ENCODE measurements around the gene ECE1. TPM values are rescaled to one million over a fixed set of nuclear protein-coding genes. Genes with fewer than 3 reads are reported as not detected.

ECE1 gene
- total and polyA plus RNA-seq, 9 of the 15 experiments (the other 6 are each of a cell fraction or from before 2014, with no cell fraction given), result 0.56 to 34.8 (median 11.0) TPM

DNA sequence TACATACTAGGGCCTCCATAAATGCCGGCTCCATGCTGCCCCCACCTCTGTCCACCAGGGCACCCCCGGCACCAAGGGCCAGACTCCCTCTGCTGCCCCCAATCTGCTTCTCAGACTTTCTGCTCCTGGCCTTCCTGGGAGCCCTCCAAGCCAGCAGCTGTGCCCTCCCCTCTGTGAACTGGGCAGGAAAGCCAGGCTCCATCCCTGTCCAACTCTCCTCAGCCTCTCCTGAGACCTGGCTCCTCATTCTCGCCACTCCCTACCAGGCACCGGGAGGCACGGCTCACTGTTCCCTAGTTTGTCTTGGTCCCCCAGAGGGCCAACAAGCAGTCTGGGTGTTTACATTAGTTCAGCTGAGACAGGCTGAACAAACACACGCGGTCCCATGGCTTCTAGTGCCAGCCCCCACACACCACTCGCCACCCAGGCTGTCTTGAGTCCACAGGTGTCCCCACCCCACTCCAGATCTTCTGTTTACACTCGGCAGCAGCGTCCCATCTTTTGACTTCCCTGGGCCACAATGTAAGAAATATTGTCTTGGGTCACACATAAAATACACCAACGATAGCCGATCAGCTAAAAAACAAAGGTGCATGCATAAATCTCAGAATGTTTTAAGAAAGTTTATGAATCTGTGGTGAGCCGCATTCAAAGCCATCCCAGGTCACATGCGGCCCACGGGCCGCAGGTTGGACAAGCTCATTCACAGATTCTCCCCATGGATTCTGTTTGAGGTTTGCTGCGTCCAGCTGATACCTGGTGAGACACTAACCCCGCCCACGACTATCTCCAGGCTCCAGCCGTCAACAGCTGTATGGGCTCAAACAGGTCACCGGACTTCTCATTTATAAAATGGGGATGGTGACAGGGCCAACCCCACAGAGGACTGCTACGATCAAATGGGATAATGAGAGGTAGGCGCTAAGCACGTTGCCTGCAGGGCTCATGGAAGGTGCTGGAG lies 29.5 kb upstream of the ECE1 start (continued):
- TF ChIP-seq, protein P1, sequence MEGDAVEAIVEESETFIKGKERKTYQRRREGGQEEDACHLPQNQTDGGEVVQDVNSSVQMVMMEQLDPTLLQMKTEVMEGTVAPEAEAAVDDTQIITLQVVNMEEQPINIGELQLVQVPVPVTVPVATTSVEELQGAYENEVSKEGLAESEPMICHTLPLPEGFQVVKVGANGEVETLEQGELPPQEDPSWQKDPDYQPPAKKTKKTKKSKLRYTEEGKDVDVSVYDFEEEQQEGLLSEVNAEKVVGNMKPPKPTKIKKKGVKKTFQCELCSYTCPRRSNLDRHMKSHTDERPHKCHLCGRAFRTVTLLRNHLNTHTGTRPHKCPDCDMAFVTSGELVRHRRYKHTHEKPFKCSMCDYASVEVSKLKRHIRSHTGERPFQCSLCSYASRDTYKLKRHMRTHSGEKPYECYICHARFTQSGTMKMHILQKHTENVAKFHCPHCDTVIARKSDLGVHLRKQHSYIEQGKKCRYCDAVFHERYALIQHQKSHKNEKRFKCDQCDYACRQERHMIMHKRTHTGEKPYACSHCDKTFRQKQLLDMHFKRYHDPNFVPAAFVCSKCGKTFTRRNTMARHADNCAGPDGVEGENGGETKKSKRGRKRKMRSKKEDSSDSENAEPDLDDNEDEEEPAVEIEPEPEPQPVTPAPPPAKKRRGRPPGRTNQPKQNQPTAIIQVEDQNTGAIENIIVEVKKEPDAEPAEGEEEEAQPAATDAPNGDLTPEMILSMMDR (IDR thresholded peaks at IDR 0.05 in 2 of 3, conservative IDR thresholded peaks at IDR 0.05 in 1 of 3; ENCODE audit: insufficient read depth in 2 of 3, low read depth in 1 of 3, low read length in 3 of 3), result peak in 2 of 3 experiments; percentile 9 to 22; a peak in 2 of 6 replicates
- no peak for TF ChIP-seq ARHGAP35 (IDR thresholded peaks at IDR 0.05; ENCODE audit: partially characterized antibody)
- TF ChIP-seq, protein P2, sequence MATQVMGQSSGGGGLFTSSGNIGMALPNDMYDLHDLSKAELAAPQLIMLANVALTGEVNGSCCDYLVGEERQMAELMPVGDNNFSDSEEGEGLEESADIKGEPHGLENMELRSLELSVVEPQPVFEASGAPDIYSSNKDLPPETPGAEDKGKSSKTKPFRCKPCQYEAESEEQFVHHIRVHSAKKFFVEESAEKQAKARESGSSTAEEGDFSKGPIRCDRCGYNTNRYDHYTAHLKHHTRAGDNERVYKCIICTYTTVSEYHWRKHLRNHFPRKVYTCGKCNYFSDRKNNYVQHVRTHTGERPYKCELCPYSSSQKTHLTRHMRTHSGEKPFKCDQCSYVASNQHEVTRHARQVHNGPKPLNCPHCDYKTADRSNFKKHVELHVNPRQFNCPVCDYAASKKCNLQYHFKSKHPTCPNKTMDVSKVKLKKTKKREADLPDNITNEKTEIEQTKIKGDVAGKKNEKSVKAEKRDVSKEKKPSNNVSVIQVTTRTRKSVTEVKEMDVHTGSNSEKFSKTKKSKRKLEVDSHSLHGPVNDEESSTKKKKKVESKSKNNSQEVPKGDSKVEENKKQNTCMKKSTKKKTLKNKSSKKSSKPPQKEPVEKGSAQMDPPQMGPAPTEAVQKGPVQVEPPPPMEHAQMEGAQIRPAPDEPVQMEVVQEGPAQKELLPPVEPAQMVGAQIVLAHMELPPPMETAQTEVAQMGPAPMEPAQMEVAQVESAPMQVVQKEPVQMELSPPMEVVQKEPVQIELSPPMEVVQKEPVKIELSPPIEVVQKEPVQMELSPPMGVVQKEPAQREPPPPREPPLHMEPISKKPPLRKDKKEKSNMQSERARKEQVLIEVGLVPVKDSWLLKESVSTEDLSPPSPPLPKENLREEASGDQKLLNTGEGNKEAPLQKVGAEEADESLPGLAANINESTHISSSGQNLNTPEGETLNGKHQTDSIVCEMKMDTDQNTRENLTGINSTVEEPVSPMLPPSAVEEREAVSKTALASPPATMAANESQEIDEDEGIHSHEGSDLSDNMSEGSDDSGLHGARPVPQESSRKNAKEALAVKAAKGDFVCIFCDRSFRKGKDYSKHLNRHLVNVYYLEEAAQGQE (IDR thresholded peaks at IDR 0.05; ENCODE audit: borderline replicate concordance), result 0 out of 2 replicates have a peak, but pooled peaks have one; percentile 28
- TF ChIP-seq, protein P2 (CRISPR knock-in tag; IDR thresholded peaks at IDR 0.05; ENCODE audit: low read depth), result no peak
- peak; percentile 99 for TF ChIP-seq HDAC2 (IDR thresholded peaks at IDR 0.05)
- peak; percentile 91 for TF ChIP-seq ZEB2 (IDR thresholded peaks at IDR 0.05)
- TF ChIP-seq MTF1 (CRISPR knock-in tag; IDR thresholded peaks at IDR 0.05; ENCODE audit: borderline replicate concordance), result no peak
- TF ChIP-seq, protein P3, sequence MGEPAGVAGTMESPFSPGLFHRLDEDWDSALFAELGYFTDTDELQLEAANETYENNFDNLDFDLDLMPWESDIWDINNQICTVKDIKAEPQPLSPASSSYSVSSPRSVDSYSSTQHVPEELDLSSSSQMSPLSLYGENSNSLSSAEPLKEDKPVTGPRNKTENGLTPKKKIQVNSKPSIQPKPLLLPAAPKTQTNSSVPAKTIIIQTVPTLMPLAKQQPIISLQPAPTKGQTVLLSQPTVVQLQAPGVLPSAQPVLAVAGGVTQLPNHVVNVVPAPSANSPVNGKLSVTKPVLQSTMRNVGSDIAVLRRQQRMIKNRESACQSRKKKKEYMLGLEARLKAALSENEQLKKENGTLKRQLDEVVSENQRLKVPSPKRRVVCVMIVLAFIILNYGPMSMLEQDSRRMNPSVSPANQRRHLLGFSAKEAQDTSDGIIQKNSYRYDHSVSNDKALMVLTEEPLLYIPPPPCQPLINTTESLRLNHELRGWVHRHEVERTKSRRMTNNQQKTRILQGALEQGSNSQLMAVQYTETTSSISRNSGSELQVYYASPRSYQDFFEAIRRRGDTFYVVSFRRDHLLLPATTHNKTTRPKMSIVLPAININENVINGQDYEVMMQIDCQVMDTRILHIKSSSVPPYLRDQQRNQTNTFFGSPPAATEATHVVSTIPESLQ (CRISPR knock-in tag; IDR thresholded peaks at IDR 0.05), result peak; percentile 58; the same call in 1 of the 2 replicates
- no peak for TF ChIP-seq ZNF41 (CRISPR knock-in tag; conservative IDR thresholded peaks at IDR 0.05)
- TF ChIP-seq NCOA1 (IDR thresholded peaks at IDR 0.05; ENCODE audit: low read depth), result peak; percentile 57; the same call in 1 of the 2 replicates
- TF ChIP-seq FOXM1 (IDR thresholded peaks at IDR 0.05; ENCODE audit: low read depth), result peak; percentile 84
- TF ChIP-seq FOXM1 (CRISPR knock-in tag; IDR thresholded peaks at IDR 0.05; ENCODE audit: low read depth), result no peak
- no peak for TF ChIP-seq NR4A1 (CRISPR knock-in tag; IDR thresholded peaks at IDR 0.05)
- TF ChIP-seq NR4A1 (tag; IDR thresholded peaks at IDR 0.05), result peak; percentile 61; the same call in 1 of the 2 replicates
